ENCODE results near the gene CEL.
"Not testable (repeated sequence)": the region's sequence is repeated elsewhere in the genome, so short reads cannot be mapped to it uniquely, and the experiment has no call there.

Gene CEL

GRCh38 chr9:133048595-133048994 is 13.2 kb upstream of the CEL start:
- no peak for DNase-seq

GRCh38 chr9:133049043-133049442 is 12.7 kb upstream of the CEL start:
- DNase-seq: no peak

- DNase-seq: no peak
Measured at GRCh38 chr9:133050142-133050541, 11.6 kb upstream of the CEL start.

GRCh38 chr9:133050781-133051180 is 11.0 kb upstream of the CEL start:
- no peak for DNase-seq

- no peak for DNase-seq
Measured at GRCh38 chr9:133051281-133051900, 10.4 kb upstream of the CEL start.

- no peak for DNase-seq
Measured at GRCh38 chr9:133051966-133052539, 9.7 kb upstream of the CEL start.

GRCh38 chr9:133054194-133054890 is 7.4 kb upstream of the CEL start:
- DNase-seq: no peak

GRCh38 chr9:133054966-133055365 is 6.8 kb upstream of the CEL start:
- DNase-seq: no peak

- no peak for DNase-seq
Measured at GRCh38 chr9:133055788-133056420, 5.9 kb upstream of the CEL start.

GRCh38 chr9:133056533-133056932 is 5.2 kb upstream of the CEL start:
- no peak for DNase-seq

GRCh38 chr9:133057006-133057405 is 4.8 kb upstream of the CEL start:
- no peak for DNase-seq

GRCh38 chr9:133057553-133057952 is 4.2 kb upstream of the CEL start:
- DNase-seq: no peak

- DNase-seq: no peak
Measured at GRCh38 chr9:133058071-133058470, 3.7 kb upstream of the CEL start.

GRCh38 chr9:133058550-133059320 is 3.0 kb upstream of the CEL start:
- no peak for DNase-seq

GRCh38 chr9:133059623-133060022 is 2.2 kb upstream of the CEL start:
- no peak for DNase-seq

GRCh38 chr9:133060417-133060841 is 1.4 kb upstream of the CEL start:
- no peak for DNase-seq

- DNase-seq: not testable (repeated sequence)
Measured at GRCh38 chr9:133061019-133061763, 590 bp upstream of the CEL start.

- not testable (repeated sequence) for DNase-seq
Measured at GRCh38 chr9:133062569-133062968, 788 bp downstream of the CEL start.

GRCh38 chr9:133063159-133063499 is 1.3 kb downstream of the CEL start:
- no peak for DNase-seq

- no peak for DNase-seq
Measured at GRCh38 chr9:133063500-133064231, 1.9 kb downstream of the CEL start.

- DNase-seq: no peak
Measured at GRCh38 chr9:133064241-133065069, 2.7 kb downstream of the CEL start.

All from activated CD4-positive, alpha-beta T cell treated with anti-CD3 and anti-CD28 coated beads for 4 hours (primary cell).